Stomach (tissue), 4 donors: Measurements from ENCODE around the gene PTRH2.

Source experiments
- EP300 ChIP-seq: sonication (generic); formaldehyde crosslinking; IDR thresholded peaks from one replicate; pipeline ENCODE4 v1.6.1; 2017; ENCODE audit warnings: antibody characterized with exemption
- POLR2A ChIP-seq, 4 donors: fragments of 450-650 bp; IDR thresholded peaks; one replicate each; pipeline ENCODE4 v1.6.1; 2016; ENCODE audit warnings: antibody characterized with exemption in 4 of 4, control low read depth in 2 of 4, mild to moderate bottlenecking in 1 of 4, moderate library complexity in 1 of 4

GRCh38 chr17:59676716-59677115 lies 30.5 kb downstream of the PTRH2 start:
- no peak for TF ChIP-seq POLR2A (IDR thresholded peaks at IDR 0.05)
- no peak for TF ChIP-seq EP300
